Astrocyte of the cerebellum (primary cell): ENCODE results near the gene IRF8.

ENCODE experiments used
- DNase-seq: peaks from one replicate; pipeline ENCODE4 v3.0.0-alpha.2; 2011; ENCODE audit warnings: low read depth
- H3K4me3 ChIP-seq: 2 replicates; pipeline ENCODE4 v1.5.1; 2011; ENCODE audit warnings: mild to moderate bottlenecking, low read depth, low read length, moderate library complexity
- CTCF ChIP-seq: IDR thresholded peaks from 2 replicates; pipeline ENCODE4 v1.5.1; 2012; ENCODE audit warnings: low read length, low read depth, moderate library complexity, mild to moderate bottlenecking; ENCODE audit errors: missing control alignments
- in situ Hi-C: cut with HindIII; loops from 2 replicates; pipeline ENCODE4 v1.10.0; 2017; ENCODE audit warnings: low sequenced_read_pairs

The IRF8 gene

GRCh38 chr16:85947230-85948137, 48.5 kb downstream of the IRF8 start:
- H3K4me3 ChIP-seq = no peak overlapping the region
- DNase-seq = no peak
- in situ Hi-C loops = loop anchor here (5.0 kb wide), 1 partner anchor 45 kb away; no protein-coding TSS in a partner anchor
- TF ChIP-seq CTCF = no peak

DNA sequence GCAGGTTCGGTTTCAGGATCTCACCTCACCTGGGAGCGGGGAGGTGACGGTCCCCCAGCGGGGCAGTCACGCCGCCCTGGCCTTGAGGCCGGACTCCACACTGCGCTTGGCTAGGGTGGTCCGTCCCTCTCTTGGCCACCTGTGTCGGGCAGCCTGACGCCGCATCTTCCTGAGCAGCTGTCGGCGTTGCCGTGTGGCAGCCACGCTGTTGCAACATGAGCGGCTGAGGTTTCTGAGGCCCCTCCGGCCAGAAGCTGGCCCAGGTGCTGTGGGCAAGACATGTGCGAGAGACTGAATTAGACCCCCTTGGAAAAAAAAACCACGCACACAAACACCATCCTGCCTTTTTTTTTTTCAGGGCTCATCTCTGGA, 49.2 kb downstream of the IRF8 start:
- no peak for DNase-seq
- H3K4me3 ChIP-seq = no peak overlapping the region
- no peak for TF ChIP-seq CTCF
- in situ Hi-C loops = loop anchor here (5.0 kb wide), 1 partner anchor 44 kb away; no protein-coding TSS in a partner anchor

DNA sequence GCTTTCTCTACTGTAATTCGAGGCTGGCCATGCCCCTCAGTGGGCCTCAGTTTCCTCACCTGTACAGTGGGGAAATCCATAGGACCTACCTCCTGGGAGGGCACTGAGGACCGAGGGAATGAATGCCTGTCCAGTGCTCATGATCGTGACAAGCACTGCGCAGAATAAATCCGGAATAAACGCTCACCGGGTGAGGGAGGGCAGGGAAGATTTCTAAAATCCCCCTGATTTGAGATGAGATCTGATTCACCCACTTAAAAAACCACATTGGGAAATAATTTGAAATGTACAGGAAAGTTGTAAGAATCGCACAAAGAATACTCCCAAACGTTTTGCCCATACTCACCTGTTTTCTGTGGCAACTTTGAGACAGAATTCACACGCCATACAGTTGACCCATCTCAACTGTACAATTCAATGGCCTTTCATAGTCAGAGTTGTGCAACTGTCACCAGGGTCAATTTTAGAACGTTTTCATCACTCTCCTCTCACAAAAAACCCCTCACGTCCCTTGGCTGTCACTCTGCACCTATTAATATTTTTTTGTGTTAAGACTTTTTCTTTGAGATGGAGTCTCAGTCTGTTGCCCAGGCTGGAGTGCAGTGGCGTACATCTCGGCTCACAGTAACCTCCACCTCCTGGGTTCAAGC, 49.8 kb downstream of the IRF8 start:
- in situ Hi-C loops = loop anchor here (5.0 kb wide), 1 partner anchor 44 kb away; no protein-coding TSS in a partner anchor

GRCh38 chr16:85950136-85950918, 51.4 kb downstream of the IRF8 start:
- no peak for TF ChIP-seq CTCF
- DNase-seq = no peak
- no peak overlapping the region for H3K4me3 ChIP-seq
- in situ Hi-C loops = no loop called here

More for the DNA sequence above, 49.8 kb downstream of the IRF8 start:
- DNase-seq = no peak
- H3K4me3 ChIP-seq = no peak overlapping the region
- no peak for TF ChIP-seq CTCF

DNA sequence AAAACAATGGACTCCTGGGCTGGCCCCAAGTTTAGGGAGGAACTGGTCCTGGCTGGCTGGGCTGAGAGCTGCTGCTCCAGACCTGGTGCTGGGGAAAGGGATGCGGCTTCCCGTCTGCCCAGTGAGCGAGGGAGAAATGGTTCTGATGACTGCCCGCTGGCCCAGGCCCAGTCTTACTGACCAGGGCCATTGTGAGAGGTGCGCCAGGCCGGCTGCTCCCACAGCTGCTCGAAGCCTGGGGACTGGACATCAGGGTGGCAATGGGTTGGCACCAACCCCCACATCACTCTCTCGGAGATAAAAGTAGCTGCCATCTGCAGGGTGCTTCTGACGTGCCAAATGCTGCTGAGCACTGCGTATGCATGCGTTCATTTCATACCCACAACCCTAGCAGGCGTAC, 53.2 kb downstream of the IRF8 start:
- DNase-seq = no peak

More for the DNA sequence above, 53.2 kb downstream of the IRF8 start:
- TF ChIP-seq CTCF = no peak
- H3K4me3 ChIP-seq = no peak overlapping the region
- in situ Hi-C loops = no loop called here
